GM19240 (cell line): ENCODE results near the gene ARHGEF10L.
"Not testable (repeated sequence)": the region's sequence is repeated elsewhere in the genome, so short reads cannot be mapped to it uniquely, and the experiment has no call there.

Experiments used
- DNase-seq: peaks from one replicate; pipeline ENCODE4 v3.0.0; 2011; ENCODE audit warnings: low spot score; ENCODE audit not compliant: insufficient read length

ARHGEF10L gene

GRCh38 chr1:17539477-17540254 lies at the start of gene ARHGEF10L:
TSS of gene ARHGEF10L (plus strand) at chr1:17539698. CDS start at chr1:17580596, 40,898 bp downstream.
- DNase-seq: no peak

GRCh38 chr1:17489768-17490417 lies 49.6 kb upstream of the ARHGEF10L start:
- not testable (repeated sequence) for DNase-seq

GRCh38 chr1:17490667-17491066 lies 48.8 kb upstream of the ARHGEF10L start:
- not testable (repeated sequence) for DNase-seq

GRCh38 chr1:17494114-17494729 lies 45.3 kb upstream of the ARHGEF10L start:
- peak; percentile 78 for DNase-seq

GRCh38 chr1:17496419-17496818 lies 43.1 kb upstream of the ARHGEF10L start:
- no peak for DNase-seq

GRCh38 chr1:17498214-17498613 lies 41.3 kb upstream of the ARHGEF10L start:
- DNase-seq: no peak

- peak; percentile 61 for DNase-seq
Observed at GRCh38 chr1:17502326-17502778, 37.1 kb upstream of the ARHGEF10L start.

- no peak for DNase-seq
Observed at GRCh38 chr1:17503146-17503545, 36.4 kb upstream of the ARHGEF10L start.

- not testable (repeated sequence) for DNase-seq
Observed at GRCh38 chr1:17507200-17507599, 32.3 kb upstream of the ARHGEF10L start.

- no peak for DNase-seq
Observed at GRCh38 chr1:17507915-17508314, 31.6 kb upstream of the ARHGEF10L start.

GRCh38 chr1:17509363-17509762 lies 30.1 kb upstream of the ARHGEF10L start:
- no peak for DNase-seq

GRCh38 chr1:17510138-17510537 lies 29.4 kb upstream of the ARHGEF10L start:
- DNase-seq: no peak

- DNase-seq: no peak
Observed at GRCh38 chr1:17511188-17511587, 28.3 kb upstream of the ARHGEF10L start.

GRCh38 chr1:17513131-17513530 lies 26.4 kb upstream of the ARHGEF10L start:
- DNase-seq: no peak

GRCh38 chr1:17514776-17515175 lies 24.7 kb upstream of the ARHGEF10L start:
- DNase-seq: no peak

- DNase-seq: no peak
Observed at GRCh38 chr1:17515902-17516301, 23.6 kb upstream of the ARHGEF10L start.

GRCh38 chr1:17516303-17517214 lies 22.9 kb upstream of the ARHGEF10L start:
- no peak for DNase-seq

- no peak for DNase-seq
Observed at GRCh38 chr1:17520041-17520440, 19.5 kb upstream of the ARHGEF10L start.

GRCh38 chr1:17520473-17521319 lies 18.8 kb upstream of the ARHGEF10L start:
- no peak for DNase-seq

GRCh38 chr1:17521946-17522612 lies 17.4 kb upstream of the ARHGEF10L start:
- no peak for DNase-seq
